GM19240 (cell line): ENCODE data around the gene AMDHD2.

Experiments
- DNase-seq: peaks from one replicate; pipeline ENCODE4 v3.0.0; 2011; ENCODE audit warnings: low spot score; ENCODE audit not compliant: insufficient read length

Gene AMDHD2

DNA sequence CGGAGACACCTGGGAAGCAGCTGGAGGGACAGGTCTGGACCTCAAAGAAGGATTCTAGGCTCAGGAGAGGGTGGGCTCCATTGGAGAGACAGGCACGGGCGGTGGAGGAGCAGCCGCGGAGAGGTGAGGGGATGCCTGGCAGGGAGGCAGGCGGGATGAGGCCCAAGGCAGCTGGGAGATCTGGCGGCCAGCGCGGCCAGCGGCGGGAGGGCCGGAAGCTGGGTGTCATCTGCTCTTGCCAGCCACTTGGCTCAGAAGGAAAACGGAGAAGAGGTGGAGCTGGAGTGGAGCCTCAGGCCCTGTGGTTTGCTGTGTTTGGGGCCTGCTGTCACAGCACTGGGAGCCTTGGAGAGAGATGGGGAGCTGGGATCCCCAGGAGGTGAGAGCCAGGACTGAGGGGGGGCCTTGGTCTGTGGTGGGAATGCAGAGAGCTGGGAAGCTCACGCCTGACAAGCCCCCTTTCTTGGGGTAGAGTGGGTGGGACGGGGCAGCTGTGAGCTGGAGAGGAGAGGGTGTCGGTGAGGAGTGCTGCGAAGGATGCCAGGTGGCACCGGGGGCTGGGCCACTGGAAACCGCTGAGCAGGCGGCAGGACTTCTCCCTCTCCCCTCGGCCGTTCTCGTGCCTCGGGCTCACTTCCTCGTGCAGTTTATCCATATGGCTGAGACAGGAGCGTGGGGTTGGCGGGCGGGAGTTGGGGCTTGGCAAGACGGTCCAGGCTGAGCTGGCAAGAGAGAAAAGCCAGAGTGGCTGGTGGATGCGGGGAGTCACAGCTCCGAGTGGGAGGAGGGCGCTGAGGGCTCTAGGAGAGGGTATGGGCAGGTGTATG lies 37.2 kb upstream of the AMDHD2 start:
- DNase-seq, result no peak

DNA sequence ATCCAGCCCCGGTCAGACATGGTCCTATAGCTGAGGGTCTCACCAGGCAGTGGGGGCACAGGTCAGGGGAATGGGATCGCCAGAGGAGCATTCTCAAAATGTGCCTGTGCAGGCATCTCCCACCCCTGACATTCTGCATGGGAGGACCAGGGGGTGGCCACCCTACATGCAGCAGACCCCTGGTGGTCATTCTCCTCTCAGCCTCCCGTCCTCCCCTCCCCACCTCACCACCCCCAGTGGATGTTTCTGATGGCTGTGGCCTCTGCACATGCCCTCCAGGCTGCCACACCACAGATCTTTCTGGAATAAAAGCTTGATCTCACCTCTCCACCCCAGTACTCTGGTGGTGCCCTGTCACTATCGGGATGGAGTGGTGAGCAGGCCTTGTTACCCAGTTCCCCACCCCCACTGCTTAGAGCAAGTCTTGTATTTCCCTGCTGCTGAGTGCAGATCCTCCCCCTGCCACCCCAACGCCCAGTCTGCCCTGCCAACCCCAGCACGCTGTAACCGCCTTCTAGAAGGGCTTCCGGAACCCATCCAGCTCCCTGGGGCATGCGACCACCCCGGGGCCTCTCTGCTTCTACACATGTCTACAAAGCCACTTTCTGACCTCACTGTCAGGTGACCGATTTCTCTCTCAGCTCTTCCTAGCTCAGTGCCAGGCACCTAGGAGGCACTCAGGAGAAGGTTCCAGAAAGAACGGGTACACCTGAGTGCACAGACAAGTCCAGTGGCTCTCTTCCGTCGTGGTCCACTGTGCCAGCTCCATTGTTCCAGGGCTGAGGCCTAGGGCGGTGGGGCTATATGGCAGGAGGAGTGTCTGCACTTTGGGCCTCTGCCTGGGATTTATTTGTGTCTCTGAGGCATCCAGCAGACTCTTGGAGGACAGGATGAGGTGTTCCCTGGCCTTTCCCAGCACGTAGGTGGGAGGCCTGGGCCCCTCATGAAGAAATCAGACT lies 36.0 kb upstream of the AMDHD2 start:
- DNase-seq, result no peak

DNA sequence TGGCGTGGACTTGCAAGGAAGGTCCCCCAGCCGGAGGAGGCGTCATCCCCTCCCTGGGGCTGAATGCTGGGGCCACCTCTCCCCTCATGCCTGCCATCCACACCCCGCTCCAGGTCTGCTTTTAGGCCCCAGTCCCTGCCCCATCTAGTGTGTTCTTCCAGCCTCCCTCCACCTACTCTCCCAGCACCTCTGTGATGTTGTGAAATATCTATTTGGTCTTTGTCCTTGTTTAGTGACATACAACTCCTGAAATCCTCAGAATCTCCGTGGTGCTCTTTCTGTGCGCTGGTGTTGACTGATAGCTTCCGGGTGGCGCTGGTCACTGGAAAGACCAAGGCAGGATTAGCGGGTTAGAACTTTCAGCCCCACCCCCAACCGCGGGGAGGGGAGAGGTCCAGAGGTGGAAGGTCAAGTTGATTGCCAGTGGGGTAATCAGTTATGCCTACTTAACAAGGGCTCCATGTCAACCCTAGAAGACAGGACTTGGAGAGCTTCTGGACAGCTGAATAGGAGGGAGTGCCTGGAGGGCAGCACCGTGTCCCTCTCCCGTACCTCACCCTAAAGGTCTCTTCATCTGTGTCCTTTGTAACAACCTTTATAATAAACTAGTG lies 35.2 kb upstream of the AMDHD2 start:
- no peak for DNase-seq

DNA sequence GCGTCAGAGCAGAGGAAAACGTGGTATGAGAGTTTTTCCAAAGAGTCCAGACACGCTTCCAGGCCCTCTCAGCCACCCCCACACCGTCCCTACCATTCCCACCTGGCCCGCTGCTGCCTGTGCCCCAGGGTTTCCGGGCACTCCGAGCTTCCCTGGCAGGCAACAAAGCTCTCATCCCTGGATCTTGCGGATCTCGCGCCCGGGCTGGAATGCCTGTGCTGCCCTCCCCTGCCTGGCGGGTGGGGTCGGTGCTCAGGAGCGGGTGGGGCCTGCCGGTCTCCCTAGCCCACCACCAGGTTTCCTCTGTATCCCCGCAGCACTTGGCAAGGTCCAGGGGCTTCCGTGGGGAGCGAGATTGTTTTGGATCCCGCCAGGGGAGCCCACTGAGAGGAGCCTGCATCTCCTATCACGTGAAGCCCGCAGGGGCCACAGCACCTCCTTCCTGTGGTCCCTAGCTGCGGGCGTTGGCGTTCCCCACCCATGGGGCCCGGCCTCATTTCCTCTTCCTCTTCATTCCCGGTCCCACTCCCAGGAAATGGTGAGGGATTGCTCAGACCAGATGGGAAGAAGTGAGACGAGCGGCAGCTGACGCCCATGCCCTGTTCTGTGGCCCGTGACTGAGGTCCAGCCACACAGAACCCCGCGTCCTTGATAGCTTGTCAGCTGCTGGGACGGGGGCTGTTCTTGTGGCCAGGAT lies 34.2 kb upstream of the AMDHD2 start:
- no peak for DNase-seq

DNA sequence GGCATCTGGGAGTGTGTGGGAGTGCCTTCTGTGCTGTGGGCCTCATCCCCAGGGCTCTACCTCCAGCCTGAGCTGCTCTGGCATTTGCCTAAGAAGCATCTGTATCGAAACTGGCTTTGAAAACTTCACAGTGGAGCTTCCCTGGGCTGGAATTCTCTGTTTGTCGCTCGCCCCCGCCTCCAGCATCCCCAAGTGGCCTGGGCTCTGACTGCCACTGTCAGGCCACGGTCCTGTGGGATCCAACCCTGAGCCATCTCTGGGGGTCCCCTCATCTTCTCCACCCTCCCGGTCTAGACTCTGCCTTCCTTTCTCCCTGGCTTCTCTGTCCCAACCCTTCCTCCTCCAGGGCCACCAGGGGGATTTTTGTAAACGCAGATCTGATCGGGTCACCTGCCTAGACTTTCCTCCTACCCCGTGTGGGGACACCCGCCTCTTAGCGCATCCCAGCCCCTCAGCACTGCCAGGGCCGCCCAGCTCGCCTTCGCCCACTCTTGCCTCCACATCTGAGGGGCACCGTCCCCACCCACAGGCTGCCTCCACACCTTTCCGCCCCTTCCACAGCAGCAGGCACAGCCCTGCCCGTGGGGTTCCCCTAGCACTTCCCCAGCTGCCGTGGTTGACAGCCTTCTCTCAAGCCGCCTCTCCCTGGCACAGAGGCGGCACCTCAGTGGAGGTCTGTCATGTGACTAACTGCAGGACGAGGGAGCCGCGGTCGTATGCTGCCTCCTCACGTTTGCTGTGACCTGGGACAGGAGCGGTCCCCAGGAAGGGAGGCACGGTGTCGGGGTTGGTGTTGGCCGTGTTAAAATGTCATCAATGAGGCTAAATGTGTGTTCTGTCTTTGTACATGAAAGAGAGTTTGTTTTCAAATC lies 33.3 kb upstream of the AMDHD2 start:
- peak; percentile 79 for DNase-seq

DNA sequence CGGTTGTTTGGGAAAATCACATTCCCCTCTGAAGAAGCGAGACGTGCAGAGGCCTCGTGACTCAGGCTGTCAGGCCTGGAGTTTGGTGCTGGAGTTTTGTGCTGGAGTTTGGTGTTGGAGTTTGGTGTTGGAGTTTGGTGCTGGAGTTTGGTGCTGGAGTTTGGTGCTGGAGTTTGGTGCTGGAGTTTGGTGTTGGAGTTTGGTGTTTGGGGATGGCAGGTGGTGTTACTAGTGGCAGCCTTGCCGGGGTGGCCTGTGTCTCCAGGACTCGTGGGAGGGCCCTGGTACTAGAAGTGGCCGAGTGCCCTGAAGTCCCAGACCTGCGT lies 32.7 kb upstream of the AMDHD2 start:
- DNase-seq, result no peak

DNA sequence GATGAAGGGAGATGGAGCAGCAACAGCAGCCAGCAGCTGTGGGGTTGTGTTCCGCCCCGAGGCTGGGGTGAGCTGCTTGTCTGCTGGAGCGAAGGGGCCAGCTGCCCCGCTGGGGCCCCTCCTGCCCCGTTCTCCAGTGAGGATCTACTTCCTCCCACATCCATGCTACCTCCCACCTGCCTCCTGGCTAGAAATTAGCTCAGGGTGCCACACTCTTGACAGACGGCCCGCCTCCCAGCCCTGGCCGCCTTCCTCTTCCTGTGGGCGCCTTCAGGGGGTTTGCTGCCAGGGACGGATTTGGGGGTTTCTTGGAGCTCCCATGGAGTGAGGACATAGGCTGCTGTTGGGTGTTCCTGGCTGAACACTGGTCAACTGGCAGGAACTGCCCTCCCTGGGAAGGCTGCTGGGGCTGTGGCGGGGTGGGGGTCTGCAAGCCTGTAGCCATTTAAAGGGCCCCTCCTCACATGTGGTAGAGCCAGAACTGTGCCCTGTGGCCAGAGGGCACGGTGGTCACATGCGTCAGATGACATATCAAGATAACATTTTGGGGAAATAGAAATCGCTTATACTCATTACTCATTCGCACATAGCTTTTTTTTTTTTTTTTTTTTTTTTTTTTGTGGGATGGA lies 32.2 kb upstream of the AMDHD2 start:
- DNase-seq, result no peak

DNA sequence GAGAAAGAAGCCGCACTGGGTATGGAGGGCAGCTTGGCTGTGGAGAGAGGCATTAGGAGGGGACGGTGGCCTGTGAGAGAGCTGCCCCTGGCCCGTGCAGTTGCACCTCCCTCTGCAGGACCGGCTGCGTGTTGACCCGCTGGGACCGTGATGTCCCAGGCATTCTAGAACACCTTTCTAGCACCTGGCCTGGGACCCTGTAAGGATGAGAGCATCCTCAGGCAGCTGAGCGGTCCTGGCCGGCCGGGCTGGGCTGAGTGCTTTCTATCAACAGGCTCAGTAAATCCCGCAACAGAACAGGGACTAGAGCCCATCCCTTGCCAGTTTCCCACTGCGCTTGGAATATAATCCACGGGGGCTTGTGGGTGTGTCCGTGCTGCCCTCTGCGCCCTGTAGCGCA lies 30.6 kb upstream of the AMDHD2 start:
- no peak for DNase-seq

DNA sequence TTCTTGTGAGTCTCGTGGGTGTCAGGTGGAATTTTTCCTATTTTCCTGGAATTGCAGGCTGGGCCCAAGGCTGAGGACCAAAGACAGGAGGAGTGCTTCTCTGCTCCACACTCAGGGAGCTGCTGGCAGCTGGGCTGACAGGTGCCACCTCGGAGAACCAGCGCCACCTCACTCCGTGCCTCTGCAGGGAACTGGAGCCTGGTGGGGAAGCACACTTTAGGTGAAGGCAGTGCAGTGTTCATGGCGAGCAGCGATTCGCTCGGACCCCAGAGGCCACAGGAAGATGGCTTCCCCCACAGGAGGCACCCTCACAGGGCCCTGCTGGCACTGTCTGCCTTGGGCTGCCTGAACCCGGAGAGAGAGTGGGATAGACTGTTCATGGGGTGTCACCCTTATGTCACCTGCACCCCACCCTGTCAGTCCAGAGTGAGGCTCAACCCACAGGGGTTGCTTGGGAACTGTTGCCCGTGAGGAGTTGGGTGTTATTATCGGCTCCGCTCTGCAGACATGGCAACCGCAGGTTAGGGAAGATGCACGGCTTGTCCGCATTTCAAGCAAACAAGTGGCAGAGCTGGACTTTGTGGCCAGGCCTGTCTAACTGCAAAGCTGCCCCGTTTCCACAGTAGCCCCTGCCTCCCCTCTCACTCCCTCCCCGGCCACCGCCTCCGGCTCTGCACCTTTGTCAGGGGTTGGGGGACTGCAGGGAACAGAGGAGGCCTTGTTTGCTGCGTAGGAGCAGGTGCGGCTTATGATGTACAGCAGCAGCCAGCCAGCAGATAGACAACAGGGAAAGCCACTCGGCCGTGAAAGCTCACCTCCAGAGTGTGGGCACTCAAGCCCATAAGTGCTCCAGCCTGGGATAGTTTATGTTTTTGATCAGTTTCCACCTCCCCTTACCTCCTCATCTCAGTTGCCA lies 29.7 kb upstream of the AMDHD2 start:
- DNase-seq, result no peak

DNA sequence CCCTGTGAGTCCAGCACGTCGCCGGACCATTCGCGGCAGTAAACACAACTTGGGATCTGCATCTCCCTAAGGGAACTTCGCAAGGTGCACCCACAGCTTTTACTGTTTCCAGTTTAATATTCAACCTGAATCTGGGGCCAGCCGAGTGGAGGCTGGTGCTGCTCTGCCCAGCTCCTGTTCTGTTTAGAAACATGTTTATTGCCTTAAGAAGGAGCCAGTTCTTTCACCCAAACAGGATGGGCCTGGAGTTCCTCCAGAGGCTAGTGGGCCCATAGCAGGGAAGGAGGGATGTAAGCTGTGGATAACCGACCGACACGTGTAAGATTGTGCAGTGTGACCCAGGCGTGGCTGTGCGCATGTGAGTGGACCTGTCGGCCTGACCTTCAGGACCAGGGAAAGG lies 27.9 kb upstream of the AMDHD2 start:
- DNase-seq, result no peak

DNA sequence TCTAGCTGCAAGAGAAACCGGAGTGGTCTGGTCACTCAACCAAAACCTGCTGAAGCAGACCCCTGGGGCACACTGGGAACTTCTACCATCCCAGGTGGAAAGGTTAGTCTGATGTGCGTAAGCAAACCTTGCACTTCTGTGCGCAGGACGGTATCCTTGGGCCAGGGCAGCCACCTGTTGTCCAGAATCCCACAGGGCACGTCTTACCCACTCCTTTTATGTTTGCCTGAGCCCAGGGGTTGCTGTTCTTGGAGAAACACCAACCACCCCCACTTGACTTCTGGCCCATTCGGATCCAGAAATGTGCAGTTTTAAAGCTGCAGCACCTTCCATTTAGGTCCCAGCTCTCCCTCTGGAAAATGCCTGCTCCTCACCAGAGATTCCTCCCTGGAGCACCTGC lies 26.6 kb upstream of the AMDHD2 start:
- DNase-seq, result no peak

DNA sequence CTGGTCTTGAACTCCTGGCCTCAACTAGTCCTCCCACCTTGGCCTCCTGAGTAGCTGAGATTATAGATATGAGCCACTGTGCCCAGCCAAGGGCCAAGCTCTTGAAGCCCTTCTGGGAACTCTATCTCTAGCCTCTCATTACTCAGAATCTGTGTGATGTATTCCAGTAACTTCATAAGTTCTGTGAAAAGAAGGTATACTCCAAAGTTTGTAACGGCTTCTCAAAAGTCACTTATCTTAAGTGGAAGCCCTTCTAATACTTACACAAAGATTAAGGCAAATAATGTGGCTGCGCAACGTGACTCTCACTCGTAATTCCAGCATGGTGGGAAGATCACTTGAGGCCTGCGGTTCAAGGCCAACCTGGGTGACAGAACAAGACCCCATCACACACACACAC lies 25.6 kb upstream of the AMDHD2 start:
- no peak for DNase-seq

DNA sequence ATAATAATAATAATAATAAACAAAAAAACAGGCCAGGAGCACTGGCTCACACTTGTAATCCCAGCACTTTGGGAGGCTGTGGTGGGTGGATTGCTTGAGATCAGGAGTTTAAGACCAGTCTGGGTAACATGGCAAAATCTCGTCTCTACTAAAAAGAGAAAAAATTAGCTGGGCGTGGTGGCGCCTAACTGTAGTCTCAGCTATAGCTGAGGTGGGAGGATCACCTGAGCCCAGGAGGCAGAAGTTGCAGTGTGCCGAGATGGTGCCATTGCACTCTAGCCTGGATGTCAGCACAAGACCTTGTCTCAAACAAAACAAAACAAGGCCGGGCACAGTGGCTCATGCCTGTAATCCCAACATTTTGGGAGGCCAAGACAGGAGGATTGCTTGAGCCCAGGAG lies 25.1 kb upstream of the AMDHD2 start:
- DNase-seq, result no peak

DNA sequence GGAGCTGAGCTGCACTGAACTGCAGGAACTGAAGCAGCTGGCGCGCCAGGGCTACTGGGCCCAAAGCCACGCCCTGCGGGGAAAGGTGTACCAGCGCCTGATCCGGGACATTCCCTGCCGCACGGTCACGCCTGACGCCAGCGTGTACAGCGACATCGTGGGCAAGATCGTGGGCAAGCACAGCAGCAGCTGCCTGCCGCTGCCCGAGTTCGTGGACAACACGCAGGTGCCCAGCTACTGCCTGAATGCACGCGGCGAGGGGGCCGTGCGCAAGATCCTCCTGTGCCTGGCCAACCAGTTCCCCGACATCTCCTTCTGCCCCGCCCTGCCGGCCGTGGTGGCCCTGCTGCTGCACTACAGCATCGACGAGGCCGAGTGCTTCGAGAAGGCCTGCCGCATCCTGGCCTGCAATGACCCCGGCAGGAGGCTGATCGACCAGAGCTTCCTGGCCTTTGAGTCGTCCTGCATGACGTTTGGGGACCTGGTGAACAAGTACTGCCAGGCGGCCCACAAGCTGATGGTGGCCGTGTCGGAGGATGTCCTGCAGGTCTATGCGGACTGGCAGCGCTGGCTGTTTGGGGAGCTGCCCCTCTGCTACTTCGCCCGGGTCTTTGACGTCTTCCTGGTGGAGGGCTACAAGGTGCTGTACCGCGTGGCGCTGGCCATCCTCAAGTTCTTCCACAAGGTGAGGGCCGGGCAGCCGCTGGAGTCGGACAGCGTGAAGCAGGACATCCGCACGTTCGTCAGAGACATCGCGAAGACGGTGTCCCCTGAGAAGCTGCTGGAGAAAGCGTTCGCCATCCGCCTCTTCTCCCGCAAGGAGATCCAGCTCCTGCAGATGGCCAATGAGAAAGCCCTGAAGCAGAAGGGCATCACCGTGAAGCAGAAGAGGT lies 23.7 kb upstream of the AMDHD2 start:
- DNase-seq, result no peak

DNA sequence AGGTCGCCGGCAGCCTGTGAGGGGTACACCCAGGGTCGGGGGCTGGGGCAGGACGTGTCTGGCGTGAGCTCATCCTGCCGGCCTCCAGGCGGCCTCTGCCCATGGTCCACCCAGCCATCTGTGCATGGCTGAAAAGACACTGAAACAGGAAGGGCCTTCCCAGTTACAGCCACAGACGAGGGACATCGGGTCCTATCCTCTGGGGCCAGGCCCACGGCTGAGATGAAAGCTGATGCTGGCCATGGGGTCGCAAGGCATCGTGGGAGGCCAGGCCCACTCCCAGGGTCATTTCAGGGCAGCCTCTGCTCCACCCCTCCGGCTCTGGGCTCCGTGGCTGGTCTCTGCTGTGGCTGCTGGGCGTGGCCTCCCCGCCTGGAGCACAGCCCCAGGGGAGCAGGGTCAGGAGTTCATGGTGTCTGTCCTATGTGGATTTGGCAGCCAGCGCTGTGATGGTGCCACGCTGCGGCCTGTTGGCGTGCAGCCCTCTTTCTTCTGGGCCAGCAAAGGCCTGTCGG lies 23.0 kb upstream of the AMDHD2 start:
- no peak for DNase-seq

DNA sequence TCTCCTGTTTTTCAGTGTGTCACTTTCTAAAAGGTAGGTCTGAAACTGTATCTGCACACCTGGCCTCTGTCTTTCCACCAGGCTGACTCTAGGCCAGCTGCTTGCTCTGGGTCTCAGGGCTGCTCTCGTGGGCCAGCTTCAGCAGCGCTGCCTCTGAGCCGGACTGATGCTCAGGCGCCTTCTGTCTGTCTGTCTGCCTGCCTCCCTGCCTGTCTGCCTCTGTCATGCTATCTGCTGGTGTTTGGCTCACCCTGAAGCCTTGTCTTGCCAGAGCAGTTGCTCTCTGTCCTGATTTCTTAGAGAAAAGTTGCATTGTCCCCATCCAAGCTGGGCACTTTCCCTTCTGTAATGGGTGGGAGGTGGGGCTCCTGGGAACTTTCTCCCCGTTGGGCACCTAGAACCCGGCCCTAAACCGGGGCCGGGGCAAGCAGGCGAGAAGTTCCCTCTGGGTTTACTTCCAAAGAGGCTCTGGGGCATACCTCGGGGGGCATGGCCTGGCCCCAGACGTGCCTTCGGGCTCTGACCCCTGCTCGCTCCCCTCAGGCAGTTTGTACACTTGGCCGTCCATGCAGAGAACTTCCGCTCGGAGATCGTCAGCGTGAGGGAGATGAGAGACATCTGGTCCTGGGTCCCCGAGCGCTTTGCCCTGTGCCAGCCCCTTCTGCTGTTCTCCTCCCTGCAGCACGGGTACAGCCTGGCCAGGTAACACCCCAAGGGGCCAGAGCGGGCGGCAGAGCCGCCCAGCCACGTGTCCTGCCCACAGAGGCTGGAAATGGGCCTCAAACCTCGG lies 22.3 kb upstream of the AMDHD2 start:
- DNase-seq, result no peak
